HG02870 (cell line): Measurements from ENCODE around the gene HS3ST5.

Source experiments
- ATAC-seq: cut with Tn5 transposase; IDR thresholded peaks from one replicate; pipeline ENCODE4 v1.9.1; 2021; ENCODE audit warnings: mild to moderate bottlenecking, moderate library complexity; ENCODE audit not compliant: unreplicated experiment

Gene HS3ST5

GRCh38 chr6:114200891-114201290 is 141.9 kb downstream of the HS3ST5 start:
- no peak for ATAC-seq

- ATAC-seq = no peak
Observed at GRCh38 chr6:114195631-114196403, 147.0 kb downstream of the HS3ST5 start.

GRCh38 chr6:114195027-114195365 is 147.8 kb downstream of the HS3ST5 start:
- ATAC-seq = no peak

GRCh38 chr6:114194362-114195026 is 148.3 kb downstream of the HS3ST5 start:
- no peak for ATAC-seq

DNA sequence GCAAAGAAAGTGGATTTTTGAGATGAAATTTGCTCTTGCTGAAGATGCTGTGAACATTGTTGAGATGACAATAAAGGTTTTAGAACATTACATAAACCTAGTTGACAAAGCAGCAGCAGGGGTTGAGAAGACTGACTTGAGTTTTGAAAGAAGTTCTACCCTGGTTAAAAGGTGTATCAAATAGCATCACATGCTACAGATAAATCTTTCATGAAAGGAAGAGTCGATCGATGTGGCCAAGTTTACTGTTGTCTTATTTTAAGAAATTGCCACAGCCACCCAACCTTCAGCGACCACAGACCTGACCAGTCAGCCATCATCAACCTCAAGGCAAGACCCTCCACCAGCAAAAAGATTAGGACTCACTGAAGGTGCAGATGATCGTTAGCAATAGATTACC is 155.3 kb downstream of the HS3ST5 start:
- ATAC-seq = no peak

GRCh38 chr6:114181664-114182063 is 161.2 kb downstream of the HS3ST5 start:
- ATAC-seq = no peak

DNA sequence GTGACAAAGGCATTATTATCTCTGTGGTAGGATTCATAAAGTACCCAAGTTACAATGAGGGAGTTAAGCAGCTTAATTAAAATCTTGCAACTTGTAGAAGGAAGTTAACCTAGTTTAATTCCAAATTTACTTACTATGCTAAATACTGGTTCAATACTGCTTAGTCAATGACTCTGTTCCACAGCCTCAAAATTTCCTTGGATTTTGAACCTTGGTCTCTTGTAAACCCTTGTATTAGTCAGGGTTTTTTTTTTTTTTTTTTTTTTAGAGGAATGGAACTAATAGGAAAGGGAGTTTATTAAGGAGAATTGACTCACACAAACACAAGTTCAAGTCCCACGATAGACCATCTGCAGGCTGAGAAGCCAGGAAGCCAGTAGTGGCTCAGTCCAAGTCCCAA is 163.4 kb downstream of the HS3ST5 start:
- no peak for ATAC-seq

DNA sequence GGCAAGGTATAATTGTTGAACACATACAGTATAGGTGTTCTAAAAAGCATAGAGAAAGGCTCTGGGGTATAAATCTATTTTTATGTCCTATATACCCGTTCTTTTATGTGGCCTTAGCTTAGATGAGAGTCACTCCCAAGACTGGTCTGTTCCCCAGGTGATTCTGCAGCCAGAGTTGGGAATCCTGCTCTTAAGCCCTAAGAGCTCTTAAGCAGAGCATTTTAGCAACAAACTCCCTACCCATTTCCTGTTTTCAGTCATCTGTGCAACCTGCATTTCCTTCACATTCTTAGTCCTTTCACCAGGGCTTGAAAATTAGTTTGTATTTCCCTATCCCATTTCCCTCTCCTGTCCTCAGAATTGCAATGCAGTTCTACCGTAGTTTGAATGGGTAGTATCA is 166.1 kb downstream of the HS3ST5 start:
- no peak for ATAC-seq

DNA sequence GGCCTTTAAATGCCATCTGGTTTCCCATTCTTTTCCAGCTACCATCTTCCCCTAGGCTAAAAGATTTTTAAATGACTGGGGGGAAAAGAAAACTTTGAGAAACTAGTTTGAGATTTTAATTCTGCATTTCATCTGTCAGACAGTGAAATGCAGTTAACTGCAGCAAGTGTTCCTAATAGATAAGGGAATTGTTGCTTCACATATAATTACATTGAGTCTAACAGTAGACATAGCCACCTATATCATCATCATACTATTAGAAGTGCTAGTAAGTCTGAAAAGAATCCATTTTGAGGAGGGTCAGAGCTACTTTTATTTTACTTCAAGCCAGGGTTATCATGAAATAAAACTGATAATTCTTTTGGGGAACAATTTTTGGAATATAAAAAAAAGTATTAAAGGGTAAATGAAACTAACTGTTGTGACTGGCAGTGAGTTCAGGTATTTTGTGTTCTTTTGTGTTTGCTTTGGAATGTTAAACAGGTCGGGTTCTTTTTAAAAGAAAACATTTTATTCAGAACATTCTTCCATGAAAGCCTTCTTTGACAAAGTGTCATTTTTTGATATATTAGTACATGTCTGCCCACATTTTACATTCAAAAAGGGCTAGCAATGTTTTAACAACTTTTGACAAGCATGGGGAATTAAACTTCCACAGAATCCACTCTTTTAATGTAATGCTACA is 170.1 kb downstream of the HS3ST5 start:
- no peak for ATAC-seq

GRCh38 chr6:114171473-114171872 is 171.3 kb downstream of the HS3ST5 start:
- ATAC-seq = no peak

DNA sequence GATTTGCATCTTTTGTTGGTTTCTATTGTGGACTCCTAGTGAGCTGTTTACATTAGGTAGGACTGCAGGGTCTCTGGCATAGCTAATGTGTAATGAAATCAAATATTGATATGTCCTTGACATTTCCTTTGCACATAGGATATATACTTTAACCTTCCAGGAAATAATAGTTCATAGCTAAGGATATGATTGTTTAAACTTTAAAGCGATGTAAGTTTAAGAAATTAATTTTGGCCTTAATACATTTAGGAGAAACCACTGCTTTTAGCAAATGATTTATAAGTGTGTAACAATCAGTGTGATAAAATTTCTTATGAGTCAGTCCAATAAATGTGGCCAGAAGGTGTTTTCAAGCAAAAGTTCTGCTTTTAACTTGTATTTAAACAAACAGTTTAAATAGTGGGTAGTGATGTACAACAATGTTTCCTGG is 171.8 kb downstream of the HS3ST5 start:
- no peak for ATAC-seq

- ATAC-seq = no peak
Observed at GRCh38 chr6:114170372-114170771, 172.5 kb downstream of the HS3ST5 start.

DNA sequence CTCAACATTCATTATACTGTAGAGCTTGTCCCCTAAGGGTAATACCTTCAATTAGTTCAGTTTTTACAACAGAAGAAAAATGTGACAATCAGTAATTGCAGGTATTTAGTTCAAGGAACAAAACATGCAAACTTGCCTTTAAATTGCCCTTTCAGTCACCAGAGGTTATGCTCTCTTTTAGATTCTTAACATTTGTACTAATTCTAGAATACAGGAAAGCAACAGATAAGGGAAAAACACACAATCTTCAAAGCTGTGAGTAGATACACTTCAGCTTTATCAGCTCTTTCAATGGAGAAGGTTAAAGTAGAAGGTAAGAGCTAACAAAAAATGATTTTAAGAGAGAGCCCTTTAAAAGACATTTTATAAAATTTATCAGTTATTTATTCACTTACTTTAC is 173.1 kb downstream of the HS3ST5 start:
- no peak for ATAC-seq

DNA sequence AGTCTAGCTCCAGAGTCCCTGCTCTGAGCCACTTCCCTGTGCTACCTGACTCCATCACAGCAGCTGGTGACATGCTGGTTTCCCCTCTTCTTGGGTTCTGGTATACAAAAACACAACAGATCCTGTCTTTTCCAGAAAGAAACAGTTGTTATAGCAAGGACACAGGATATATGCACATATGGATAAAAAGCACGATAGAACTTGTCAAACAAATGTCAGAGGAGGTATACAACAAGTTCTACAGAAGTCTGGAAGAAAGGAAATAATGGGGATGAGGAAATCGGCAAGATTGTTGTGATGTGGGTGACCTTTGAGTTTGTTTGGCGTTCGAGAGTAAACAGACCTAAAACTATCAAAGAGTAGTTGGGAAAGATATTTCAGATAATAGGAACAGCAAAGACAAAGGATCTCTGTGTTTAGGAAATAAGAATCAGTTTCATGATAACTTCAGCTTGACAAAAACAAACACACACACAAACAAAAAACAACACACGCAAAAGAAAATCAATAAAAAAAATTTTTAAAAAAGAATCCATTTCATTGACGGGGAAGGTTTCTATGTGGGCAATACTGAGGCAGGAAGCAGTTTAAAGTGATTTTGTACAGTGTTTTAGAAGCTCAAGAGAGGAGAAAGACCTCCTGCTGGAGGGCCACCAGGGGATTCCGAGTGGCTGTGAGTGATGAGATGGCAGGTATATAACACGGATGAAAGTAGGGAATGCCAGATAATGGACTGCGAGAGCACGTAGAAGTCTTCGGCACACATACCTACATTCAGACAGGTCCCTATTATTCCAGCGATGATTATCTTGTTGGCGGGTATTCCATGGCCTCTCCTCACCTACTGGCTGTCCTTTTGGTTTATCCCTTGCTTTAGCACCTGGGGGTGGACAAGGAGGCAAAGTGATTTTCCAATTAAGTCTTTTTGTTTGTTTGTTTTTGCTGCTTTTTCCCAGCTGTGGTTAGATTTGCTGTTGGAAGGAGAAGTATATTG is 174.9 kb downstream of the HS3ST5 start:
- ATAC-seq = no peak

DNA sequence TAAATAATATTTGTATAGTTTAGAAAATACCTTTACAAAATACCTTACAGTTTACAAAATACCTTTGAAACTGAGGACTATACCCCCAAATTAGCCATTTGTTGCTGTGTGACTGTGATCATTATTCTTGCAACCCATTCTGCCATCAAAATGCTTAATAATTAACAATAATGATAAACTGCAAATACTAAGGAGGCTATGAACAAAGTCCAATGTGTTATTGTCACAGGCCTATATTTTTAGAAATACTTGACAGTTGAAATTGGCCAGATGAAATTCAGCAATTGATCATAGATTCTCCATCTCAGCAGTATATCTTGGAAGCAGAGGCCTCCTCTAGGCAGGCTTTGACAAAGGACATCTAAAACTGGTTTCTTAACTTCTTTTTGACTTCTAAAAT is 178.6 kb downstream of the HS3ST5 start:
- no peak for ATAC-seq

DNA sequence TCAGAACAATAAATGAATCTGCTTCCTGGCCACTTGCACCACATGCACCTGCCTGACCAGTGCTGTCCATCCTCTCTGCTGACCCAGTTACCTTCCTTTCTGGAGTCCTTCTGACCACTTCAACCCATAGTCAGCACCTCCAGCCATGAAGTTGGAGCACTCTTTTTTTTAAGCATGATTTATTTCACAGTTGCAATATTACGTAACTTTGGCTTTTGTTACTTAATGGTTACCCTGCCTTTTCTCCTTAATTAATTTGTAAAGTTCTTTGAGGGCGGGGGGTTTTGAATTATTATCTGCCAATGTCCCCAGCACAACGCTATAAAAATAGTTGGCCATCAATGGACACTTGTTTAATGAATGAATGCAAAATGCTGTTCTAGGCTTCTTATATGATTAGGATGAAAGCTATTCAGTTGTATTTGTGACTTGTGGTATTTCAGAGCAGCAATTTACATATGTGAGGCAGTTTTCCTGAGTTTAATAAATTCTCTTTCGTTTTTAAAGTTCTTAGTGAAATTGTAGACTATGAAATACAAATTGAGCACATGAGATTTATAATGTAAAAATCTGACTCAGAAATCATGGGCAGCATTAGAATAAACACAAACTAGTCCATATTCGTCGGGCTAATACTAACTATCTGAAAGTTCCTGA is 180.0 kb downstream of the HS3ST5 start:
- no peak for ATAC-seq

DNA sequence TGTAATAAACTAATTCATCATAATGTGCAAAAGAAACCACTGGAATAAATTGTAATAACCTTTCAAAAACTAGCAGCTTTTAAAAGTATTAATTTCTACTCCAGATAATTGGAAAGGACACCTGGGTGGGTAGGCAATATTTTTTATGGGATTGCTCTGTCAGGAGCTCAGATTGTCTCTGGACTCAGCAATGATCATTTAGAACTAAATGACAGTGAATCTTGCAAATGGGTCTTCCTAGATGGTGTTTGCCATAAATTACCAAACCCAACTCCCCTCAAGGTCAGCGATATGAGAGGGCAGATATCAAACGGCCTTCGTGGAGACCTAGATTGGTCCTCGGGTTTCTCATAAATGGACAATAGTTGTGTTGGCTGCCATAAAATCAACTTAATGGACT is 181.9 kb downstream of the HS3ST5 start:
- no peak for ATAC-seq

GRCh38 chr6:114159727-114160126 is 183.1 kb downstream of the HS3ST5 start:
- ATAC-seq = no peak

- ATAC-seq = no peak
Observed at GRCh38 chr6:114158838-114159694, 183.8 kb downstream of the HS3ST5 start.
